Lung (tissue), 12 donors: ENCODE measurements around the gene KRT4. TPM values are rescaled to one million over a fixed set of nuclear protein-coding genes. Genes with fewer than 3 reads are reported as not detected.

ENCODE experiments used
- ATAC-seq: fragments of 200-7000 bp; cut with Tn5 transposase; one replicate; pipeline ENCODE4 v1.9.1; 2020; ENCODE audit warnings: moderate number of reproducible peaks; ENCODE audit not compliant: insufficient read depth, low FRiP score
- DNase-seq, 3 donors: peaks; one replicate each; pipeline ENCODE4 v3.0.0-alpha.2; 2013 to 2017
- H3K27ac ChIP-seq, 2 donors: one replicate each; pipeline ENCODE4 v1.5.1; 2013; ENCODE audit warnings: mild to moderate bottlenecking in 2 of 2, moderate library complexity in 2 of 2, control low read depth in 1 of 2, inconsistent platforms in 1 of 2, low read depth in 1 of 2, low read length in 1 of 2
- H3K27me3 ChIP-seq, 3 donors: one replicate each; pipeline ENCODE4 v1.5.1; 2013; ENCODE audit warnings: low read length in 2 of 3; ENCODE audit not compliant: control insufficient read depth in 3 of 3, insufficient read depth in 3 of 3
- H3K36me3 ChIP-seq, 4 donors: one replicate each; pipeline ENCODE4 v1.5.1; 2013; ENCODE audit warnings: low read length in 4 of 4, mild to moderate bottlenecking in 1 of 4, moderate library complexity in 1 of 4; ENCODE audit not compliant: control insufficient read depth in 4 of 4, insufficient read depth in 4 of 4
- H3K4me1 ChIP-seq, 5 donors: one replicate each; pipeline ENCODE4 v1.5.1; 2013; ENCODE audit warnings: low read length in 5 of 5, mild to moderate bottlenecking in 2 of 5, moderate library complexity in 1 of 5; ENCODE audit not compliant: control insufficient read depth in 5 of 5, insufficient read depth in 5 of 5
- H3K4me3 ChIP-seq: one replicate; pipeline ENCODE4 v1.5.1; 2013; ENCODE audit warnings: mild to moderate bottlenecking, control low read depth, moderate library complexity
- H3K9ac ChIP-seq, 2 donors: one replicate each; pipeline ENCODE4 v1.5.1; 2013; ENCODE audit warnings: low read length in 2 of 2, control low read depth in 1 of 2; ENCODE audit not compliant: insufficient read depth in 1 of 2
- H3K9me3 ChIP-seq, 4 donors: one replicate each; pipeline ENCODE4 v1.5.1; 2013; ENCODE audit warnings: low read length in 3 of 4, mild to moderate bottlenecking in 1 of 4, moderate library complexity in 1 of 4; ENCODE audit not compliant: control insufficient read depth in 4 of 4, insufficient read depth in 3 of 4
- CTCF ChIP-seq: IDR thresholded peaks from 2 replicates; pipeline ENCODE4 v1.5.1; 2012; ENCODE audit warnings: mild to moderate bottlenecking; ENCODE audit errors: control extremely low read depth, extremely low read depth
- WGBS, 2 donors: extraction: QIAGEN DNeasy Blood & Tissue Kit; methylation state at CpG; one replicate each; pipeline ENCODE4 v1.1.7; 2013; 5-methylcytosine and 5-hydroxymethylcytosine counted together
- polyA plus RNA-seq, 2 donors: library from polyadenylated mRNA; stranded (reverse); fragments of 200-250 nt; gene quantifications; one replicate each; pipeline ENCODE4 v1.2.1, GENCODE V29; 2013
- total RNA-seq, 2 donors: library from RNA; depleted of rRNA in 1 of 2; stranded (reverse); fragments of >200 nt in 1 of 2; gene quantifications; one replicate each; pipeline ENCODE4 v1.2.1, GENCODE V29; 2014 to 2021
- donor health status: control.
- donor health status: control.
- donor health status: Bipolar disorder and iron deficiency.
- donor health status: healthy.
- donor health status: DM: yes; HTN: yes; CAD: no.

Gene KRT4
- total and polyA plus RNA-seq, 4 donors: 1.3 to 7.7 (median 3.4) TPM

- DNase-seq: no peak
- Histone ChIP-seq H3K27ac (no peak overlapping the region), H3K4me3 (no peak overlapping the region), H3K36me3 (no peaks in the 10 kb centered on the region), H3K4me1 (peaks cover 0 to 14% (median 5%) of the 10 kb centered on the region in 5 donors), H3K27me3 (peaks cover 3 to 33% (median 3%) of the 10 kb centered on the region in 3 donors), H3K9me3 (peaks cover 0 to 3% (median 0%) of the 10 kb centered on the region in 4 donors), H3K9ac (no peak overlapping the region)
- TF ChIP-seq CTCF: no peak
- 73 to 77% methylated on average over 16 of the region's 16 CpGs for WGBS, 2 donors
- no peak for ATAC-seq
Measured at GRCh38 chr12:52822771-52823510, 9.0 kb upstream of the KRT4 start.

- no peak for ATAC-seq
- Histone ChIP-seq H3K4me1 (peaks cover 0 to 12% (median 5%) of the 10 kb centered on the region in 5 donors), H3K4me3 (no peak overlapping the region), H3K27me3 (peaks cover 3 to 38% (median 3%) of the 10 kb centered on the region in 3 donors), H3K9ac (no peak overlapping the region), H3K9me3 (peaks cover 0 to 3% (median 0%) of the 10 kb centered on the region in 4 donors), H3K27ac (no peak overlapping the region), H3K36me3 (no peaks in the 10 kb centered on the region)
- DNase-seq: no peak
- WGBS, 2 donors: 82% methylated on average over 10 of the region's 10 CpGs
- no peak for TF ChIP-seq CTCF
Measured at GRCh38 chr12:52821826-52822660, 8.1 kb upstream of the KRT4 start.

- no peak for TF ChIP-seq CTCF
- Histone ChIP-seq H3K27ac (no peak overlapping the region), H3K27me3 (peaks cover 3 to 34% (median 3%) of the 10 kb centered on the region in 3 donors), H3K9me3 (no peaks in the 10 kb centered on the region), H3K4me3 (no peak overlapping the region), H3K9ac (no peak overlapping the region), H3K4me1 (peaks cover 0 to 12% (median 5%) of the 10 kb centered on the region in 5 donors), H3K36me3 (no peaks in the 10 kb centered on the region)
- ATAC-seq: no peak
- no peak for DNase-seq
- 86 to 89% methylated on average over 4 of the region's 4 CpGs for WGBS, 2 donors
Measured at GRCh38 chr12:52821071-52821730, 7.3 kb upstream of the KRT4 start.
